ENCODE measurements around the gene OPHN1.
A peak's percentile ranks its signal among the peaks of the same experiment; 100 is the strongest.

Gene OPHN1, protein sequence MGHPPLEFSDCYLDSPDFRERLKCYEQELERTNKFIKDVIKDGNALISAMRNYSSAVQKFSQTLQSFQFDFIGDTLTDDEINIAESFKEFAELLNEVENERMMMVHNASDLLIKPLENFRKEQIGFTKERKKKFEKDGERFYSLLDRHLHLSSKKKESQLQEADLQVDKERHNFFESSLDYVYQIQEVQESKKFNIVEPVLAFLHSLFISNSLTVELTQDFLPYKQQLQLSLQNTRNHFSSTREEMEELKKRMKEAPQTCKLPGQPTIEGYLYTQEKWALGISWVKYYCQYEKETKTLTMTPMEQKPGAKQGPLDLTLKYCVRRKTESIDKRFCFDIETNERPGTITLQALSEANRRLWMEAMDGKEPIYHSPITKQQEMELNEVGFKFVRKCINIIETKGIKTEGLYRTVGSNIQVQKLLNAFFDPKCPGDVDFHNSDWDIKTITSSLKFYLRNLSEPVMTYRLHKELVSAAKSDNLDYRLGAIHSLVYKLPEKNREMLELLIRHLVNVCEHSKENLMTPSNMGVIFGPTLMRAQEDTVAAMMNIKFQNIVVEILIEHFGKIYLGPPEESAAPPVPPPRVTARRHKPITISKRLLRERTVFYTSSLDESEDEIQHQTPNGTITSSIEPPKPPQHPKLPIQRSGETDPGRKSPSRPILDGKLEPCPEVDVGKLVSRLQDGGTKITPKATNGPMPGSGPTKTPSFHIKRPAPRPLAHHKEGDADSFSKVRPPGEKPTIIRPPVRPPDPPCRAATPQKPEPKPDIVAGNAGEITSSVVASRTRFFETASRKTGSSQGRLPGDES

DNA sequence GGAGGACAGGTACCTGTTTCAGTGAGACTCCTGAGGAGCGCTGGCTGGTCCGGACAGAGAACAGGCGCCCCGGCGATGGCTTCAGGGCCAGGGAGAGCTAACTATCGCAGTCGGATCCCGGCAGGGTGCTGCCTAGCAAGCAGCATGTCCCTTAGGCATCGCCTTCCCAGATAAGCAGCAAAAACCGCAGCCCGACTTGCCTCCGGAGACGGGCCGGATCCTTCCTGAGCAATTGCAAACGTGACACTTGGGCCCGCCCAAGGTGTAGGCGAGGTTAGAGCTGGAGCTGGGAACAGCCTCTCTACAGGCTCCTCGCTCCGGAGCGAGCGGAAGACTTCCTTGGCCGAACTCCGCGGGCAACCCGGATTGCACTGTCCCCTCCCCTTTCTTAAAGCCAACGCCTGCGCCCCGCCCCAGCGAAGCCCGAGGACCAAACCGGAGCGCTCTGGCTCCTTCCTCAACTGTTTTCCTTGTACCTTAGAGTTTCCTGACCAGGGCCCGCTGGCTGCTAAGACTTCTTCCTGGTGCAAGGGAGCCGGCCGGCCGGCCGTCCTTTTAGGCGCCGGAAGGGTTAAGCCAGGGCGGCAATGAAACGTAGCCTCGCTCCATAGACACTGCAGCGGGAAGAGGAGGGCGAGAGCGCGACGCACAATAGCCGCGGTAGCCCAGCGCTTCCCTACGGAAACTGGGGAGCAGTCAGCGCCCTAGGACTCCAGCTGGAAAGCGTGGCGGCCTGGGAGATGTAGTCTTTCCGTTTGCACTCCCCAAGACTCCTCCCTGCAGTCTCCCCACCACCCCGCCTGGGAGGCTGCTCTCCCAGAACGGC is at the start of gene OPHN1:
TSS of gene OPHN1 (minus strand) at position 341 of the 826 bp plus-strand sequence. CDS start 475 bp downstream, outside the sequence.
- no peak for DNase-seq

DNA sequence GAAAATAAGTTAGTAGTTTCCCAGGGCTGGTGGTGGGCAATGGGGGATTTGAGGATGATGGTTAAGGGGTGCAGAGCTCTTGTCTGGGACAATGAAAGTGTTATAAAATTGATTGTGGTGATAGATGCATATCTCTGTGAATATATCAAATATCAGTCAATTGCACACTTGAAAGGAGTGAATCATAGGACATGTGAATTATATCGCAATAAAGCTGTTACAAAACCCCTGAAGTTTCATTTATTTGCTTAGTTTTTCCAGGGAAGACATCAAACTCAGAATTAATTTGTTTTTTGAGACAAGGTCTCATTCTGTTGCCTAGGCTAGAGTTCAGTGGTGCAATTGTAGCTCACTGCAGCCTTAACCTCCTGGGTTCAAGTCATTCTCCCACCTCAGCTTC is 47.7 kb upstream of the OPHN1 start:
- DNase-seq, result no peak

DNA sequence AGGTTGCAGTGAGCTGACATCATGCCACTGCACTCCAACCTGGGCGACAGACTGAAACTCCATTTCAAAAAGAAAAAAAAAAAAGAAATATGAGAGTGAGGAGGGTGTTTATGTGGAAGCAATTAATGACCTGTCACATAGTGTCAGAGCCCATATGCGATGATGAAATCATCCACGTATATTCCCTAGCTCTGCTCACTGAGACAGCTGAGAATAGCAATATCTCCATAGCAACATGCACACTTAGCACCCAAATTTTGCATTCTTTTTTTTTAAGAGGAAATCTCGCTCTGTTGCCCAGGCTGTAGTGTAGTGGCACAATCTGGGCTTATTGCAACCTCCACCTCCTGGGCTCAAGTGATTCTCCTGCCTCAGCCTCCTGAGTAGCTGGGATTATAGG is 31.5 kb upstream of the OPHN1 start:
- DNase-seq, result no peak

DNA sequence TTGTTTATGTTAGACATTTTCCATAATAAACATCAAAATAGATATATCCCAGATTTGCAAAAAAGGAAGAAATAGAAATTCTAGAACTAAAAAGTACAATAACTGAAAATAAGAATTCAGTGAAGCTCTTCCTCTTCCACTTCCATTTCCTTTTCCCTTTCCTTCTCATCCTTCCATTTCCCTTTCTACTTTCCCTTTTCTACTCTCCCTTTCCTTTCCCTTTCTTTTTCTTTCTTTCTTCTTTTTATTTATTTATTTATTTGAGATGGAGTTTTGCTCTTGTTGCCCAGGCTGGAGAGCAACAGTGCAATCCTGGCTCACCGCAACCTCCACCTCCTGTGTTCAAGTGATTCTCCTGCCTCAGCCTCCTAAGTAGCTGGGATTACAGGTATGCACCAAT is 30.6 kb upstream of the OPHN1 start:
- no peak for DNase-seq

DNA sequence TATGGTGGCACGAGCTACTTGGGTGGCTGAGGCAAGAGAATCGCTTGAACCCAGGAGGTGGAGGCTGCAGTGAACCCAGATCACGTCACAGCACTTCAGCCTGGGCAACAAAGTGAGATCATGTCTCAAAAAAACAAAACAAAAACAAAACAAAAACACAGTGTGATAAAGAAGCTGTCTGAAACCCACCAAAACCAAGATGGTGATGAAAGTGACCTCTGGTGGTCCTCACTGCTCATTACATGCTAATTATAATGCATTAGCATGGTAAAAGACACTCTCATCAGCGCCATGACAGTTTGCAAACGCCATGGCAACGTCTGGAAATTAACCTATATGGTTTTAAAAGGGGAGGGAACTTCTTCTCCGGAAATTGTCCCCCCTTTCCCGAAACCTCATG is 29.4 kb upstream of the OPHN1 start:
- DNase-seq, result peak; percentile 46

DNA sequence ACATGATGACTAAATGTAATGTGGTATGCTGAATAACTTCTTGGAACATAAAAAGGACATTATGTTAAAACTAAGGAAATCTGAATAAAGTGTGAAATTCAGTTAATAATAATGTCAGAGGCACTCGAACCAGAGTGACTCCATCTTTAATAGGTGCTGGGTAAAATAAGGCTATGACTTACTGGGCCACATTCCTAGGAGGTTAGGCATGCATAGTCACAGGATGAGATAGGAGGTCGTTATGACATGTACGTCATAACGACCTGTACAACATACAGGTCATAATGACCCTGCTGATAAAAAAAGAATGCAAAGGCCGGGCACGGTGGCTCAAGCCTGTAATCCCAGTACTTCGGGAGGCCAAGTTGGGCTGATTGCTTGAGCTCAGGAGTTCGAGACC is 28.9 kb upstream of the OPHN1 start:
- DNase-seq, result no peak

DNA sequence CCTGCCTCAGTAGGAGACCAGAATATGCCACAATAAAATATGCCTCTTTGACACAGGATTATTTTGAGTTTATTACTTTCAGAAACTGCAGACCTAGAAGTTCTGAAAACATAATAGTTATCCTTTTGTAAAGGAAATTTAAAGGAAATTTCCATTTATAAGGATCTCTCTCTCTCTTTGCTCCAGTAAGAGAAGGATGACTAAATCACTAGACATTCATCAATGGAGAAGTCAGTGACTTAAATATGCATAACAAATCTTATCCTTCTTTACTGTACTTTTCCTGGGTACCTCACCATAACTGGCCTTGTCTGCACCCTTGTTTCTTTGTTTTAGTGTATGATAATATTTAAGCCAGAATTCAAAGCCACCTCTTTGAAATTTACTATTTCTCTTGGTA is 28.3 kb upstream of the OPHN1 start:
- no peak for DNase-seq

DNA sequence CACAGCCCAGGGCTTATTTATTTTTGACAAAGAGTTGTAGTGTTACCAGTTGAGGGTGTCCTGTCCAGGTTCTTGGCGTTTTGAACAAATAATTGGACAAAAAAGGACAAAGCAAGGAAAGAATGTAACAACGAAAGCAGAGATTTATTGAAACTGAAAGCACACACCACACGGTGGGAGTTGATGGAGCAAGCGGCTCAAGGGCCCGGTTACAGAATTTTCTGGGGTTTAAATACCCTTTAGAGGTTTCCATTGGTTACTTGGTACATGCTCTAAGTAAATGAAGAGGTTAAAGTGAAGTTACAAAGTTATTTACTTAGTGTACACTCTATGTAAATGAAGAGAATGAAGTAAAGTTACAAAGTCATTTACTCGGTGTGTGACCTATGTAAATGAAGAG is 27.8 kb upstream of the OPHN1 start:
- no peak for DNase-seq

DNA sequence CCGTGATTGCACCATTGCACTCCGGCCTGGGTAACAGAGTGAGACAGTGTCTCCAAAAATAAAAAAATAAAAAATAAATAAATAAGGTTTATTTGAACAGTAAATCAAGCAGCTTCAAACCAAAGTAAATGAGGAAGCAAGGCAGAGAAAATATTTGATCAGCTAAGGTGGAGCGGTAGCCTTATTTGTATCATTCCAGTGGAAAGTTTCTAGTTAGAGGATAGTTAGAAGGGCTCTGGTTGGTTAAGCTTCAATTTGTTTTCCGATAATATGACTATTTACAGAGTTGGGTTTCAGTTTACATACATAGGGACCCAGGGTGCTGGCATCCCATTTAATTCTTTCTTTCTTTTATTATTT is 21.8 kb upstream of the OPHN1 start:
- no peak for DNase-seq

DNA sequence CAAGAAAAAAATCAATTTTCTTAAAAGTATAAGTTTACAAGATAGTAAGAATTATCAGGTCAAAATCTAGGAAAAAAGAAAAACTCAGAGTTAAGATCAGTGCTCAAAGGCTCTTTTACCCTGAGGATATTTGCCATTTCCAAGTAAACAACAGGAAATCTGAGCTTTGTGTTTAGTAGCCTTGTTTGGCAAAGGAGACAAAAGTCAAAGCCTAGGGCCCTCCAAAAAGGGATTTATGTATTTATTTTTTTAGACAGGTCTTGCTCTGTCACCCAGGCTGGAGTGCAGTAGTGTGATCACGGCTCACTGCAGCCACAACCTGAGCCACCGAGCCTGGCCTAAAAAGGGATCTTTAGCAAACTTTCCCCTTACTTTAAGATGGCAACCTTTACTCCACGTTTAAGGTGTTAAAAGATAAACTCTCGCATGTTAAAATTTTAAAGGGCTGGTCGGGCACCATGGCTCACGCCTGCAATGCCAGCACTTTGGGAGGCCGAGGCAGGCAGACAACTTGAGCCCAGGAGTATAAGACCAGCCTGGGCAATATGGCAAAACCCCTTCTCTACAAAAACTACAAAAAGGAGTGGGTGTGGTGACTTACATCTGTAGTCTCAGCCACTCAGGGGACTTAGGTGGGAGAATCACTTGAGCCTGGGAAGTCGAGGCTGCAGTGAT is 21.3 kb upstream of the OPHN1 start:
- DNase-seq, result no peak

DNA sequence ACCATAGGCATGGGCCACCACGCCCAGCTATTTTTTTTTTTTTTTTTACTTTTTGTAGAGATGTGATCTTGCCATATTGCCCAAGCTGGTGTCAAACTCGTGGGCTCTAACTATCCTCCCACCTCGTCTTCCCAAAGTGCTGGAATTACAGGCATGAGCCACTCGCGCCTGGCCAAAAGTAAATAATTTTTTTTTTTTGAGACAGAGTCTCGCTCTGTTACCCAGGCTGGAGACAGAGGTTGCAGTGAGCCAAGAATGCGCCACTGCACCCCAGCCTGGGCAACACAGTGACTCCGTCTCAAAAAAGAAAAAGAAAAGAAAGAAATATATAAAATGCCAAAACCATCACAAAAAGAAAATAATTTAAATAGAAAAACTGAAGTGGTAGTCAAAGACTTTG is 18.4 kb upstream of the OPHN1 start:
- no peak for DNase-seq

DNA sequence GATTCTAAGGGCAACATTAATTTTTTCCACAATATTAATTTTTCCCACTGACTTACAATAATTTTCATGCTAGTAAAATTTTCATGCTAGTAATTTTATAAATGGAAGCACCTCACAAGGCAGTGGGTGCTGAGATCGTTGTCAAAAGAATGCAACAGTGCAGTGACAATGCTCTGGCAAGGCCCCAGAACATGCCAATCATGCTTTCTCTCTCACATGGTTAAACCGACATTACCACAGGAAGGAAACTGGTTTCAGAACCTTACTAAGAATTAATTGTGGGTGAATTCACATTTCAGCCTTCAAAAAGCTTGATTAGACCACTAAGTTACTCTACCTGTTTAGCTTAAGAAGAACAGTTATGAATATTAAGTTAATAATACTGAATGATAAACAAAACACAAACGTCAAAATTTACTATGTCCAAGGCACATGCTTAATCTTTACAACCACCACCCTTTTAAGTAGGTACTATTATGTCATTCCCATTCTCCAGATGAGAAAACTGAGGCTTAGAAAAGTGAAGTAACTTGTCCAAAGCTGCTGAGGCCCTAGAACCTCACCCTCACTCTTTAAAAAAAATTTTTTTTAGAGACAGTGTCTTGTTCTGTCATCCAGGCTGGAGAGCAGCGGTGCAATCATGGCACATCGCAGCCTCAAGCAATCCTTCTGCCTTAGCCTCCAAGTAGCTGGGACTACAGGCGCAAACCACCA is 10.0 kb upstream of the OPHN1 start:
- DNase-seq, result peak; percentile 66

DNA sequence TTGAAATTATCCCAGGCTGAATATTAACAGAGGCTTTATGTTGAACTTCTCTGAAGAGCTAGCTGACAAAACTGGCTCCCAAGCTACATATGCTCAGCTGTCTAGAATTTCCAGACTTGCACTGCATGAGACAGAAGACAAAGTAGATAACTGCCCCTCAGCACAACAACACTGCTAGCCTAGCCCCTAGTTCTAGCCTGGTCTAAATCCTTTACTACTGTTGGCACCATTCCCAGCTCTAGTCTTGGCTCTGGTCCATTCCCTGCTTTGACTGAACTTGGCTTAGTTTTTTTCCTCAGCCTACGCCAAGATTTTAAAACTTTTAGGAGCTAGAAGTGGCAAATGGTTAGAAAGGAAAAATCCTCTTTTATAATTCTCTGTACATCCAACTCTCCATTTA is 7.6 kb upstream of the OPHN1 start:
- DNase-seq, result no peak

DNA sequence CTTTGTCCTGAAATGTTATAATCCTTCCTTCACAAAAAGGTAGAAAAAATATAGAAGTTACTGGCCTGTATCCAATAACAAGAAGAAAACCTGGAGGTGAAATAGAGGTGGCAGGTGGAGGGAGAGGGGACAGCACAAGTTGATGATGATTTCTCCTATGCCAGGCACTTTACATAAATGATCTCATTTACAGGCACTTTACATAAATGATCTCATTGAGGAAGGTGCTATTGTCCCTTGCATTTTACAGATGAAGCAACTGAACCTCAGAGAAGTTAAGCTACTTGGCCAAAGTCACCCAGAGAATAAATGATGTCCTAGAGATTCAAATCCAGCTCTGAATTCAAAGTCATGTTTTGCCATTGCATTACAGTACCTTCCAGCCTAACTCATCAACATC is 7.1 kb upstream of the OPHN1 start:
- no peak for DNase-seq

DNA sequence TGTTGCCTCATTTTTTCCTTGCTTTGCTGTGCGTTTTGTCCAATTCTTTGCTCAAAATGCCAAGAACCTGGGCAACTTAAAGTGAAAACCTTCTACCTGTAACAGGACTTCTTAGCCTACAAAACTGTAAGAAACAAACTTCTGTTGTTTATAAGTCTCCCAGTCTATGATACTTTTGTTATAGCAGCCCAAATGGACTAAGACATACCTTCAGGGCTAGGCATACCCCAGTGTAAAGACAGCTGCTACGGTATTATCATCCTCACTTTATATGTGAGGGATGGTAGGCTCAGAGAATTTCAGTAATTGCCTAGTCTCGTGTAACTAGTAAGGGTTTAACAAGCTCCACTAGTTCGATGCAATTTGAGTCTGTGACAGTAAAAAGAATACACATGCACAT is 6.0 kb upstream of the OPHN1 start:
- no peak for DNase-seq

DNA sequence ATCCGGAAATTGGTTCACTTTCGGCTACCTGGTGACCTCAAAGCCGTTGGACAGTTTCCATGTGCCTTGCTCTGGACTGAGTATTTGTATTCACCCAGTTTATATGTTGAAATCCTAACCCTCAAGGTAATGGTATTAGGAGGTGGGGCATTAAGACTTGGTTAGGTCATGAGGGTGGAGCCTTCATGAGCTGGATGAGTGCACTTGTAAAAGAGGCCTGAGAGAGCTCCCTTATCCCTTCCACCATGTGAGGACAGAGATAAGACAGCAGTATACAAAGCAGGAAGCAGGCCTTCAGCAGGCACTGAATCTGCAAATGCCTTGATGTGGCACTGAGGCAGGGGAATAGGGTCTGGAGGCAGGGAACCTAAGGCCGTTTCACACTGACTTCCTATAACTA is 5.3 kb upstream of the OPHN1 start:
- no peak for DNase-seq

DNA sequence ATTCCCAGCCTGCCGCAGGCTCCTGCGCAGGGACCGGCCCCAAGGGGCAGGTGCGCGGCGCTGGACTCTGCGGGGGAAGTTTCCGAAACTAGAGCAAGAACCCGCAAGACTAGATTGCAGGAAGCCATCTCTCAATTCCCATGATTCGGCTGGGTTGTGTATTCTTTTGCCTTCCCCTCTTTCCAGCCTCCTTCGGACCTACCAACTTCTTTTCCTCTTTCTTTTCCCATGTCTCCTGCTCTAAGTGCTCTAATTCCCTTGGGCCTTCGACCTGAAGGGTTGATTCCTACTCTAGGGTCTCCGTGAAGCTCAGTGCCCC is 645 bp upstream of the OPHN1 start:
- no peak for DNase-seq

DNA sequence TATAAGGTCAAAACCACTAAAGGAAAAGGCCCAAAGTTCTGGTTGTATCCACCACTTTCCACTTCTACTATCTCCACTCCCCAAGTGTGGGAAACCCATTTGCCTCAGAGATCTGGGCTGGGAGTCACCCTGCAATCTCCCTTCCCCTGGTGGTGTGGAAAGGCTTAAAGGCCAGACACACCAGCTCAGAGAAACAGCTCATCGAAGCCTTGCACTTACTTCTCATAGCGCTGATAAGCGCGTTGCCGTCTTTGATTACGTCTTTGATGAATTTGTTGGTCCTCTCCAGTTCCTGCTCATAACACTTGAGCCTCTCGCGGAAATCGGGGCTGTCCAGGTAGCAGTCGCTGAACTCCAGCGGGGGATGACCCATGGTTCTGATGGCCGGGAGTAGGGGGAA is 647 bp downstream of the OPHN1 start:
- DNase-seq, result no peak

DNA sequence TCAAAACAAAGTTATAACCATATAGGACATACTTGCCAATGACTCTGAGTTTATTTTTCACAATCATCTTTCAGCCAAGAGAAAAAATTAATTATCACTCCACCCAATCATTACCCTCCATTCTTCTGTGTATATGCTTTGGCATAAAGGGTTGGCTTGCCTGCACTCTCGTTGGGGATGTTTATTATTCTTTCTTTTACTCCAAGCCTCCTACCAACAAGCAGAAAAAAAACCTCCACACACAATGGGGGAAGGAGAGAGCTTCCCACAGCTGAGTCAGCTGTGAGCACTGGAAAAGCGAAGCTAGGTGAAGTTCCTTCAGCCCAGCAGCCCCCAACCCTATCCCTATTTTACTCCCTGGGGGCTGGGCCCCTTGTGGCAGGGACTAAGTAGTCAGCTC is 1.5 kb downstream of the OPHN1 start:
- no peak for DNase-seq

DNA sequence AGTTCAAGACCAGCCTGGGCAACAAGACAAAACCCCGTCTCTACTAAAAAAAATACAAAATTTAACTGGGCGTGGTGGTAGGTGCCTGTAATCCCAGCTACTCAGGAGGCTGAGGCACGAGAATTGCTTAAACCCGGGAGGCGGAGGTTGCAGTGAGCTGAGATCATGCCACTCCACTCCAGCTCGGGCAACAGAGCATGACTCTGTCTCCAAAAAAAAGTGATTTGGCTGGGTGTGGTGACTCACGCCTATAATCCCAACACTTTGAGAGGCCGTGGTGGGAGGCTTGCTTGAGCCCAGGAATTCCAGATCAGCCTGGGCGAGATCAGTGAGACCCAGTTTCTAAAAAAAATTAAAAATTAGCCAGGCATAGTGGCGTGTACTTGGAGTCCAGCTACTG is 4.1 kb downstream of the OPHN1 start:
- DNase-seq, result no peak

DNA sequence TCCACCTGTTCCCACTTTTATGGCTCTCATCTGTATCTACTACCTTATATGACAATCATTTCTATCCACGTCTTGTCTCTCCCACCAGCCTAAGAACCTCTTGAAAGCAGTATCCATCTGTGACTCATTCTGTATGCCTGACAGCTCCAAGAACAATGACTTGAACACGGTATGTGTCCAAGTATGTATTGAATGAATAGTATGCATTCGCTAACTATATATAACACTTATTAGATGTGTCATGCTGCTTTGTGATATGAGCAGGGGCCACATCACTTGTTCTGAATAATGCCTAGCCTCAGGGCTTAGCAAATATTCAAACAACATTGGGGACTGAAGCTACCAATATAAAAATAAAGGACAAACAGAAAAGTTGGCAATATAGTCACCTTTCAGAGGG is 4.9 kb downstream of the OPHN1 start:
- DNase-seq, result no peak

DNA sequence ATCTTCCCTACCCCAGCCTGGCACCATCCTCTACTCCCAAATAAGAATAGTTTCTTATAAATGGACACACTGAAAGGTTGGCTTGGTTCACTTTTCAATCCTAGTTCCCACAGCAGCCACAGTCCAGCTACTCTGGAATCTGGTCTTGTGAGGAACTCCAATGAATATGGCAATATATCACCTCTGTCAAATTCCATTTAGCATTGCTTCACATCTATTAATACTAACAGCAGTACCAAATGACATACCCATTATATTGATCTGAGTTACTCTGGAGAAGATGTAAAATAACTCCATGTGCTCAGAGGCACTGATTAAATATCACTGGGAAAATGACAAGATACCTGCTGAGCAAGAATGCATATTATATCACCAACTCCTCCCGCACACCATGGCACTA is 8.6 kb downstream of the OPHN1 start:
- DNase-seq, result no peak

DNA sequence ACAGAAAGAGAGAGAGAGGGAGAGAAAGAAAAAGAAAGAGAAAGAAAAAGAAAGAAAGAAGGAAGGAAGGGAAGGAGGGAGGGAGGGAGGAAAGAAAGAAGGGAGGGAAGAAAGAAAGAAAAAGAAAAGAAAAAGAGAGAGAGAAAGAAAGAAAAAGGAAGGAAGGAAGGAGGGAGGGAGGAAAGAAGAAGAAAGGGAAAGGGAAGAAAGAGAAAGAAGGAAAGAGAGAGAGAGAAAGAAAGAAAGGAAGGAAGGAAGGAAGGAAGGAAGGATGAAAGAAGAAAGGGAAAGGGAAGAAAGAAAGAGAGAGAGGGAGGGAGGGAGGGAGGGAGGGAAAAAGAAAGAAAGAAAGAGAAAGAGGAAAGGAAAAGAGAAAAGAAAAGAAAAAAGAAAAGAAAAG is 10.8 kb downstream of the OPHN1 start:
- DNase-seq, result no peak
